ENCODE data around the gene KRT23. TPM values are rescaled to one million over a fixed set of nuclear protein-coding genes. Genes with fewer than 3 reads are reported as not detected.

The KRT23 gene
- polyA plus RNA-seq (2012; ENCODE audit: insufficient read depth, insufficient read length): not detected

- no peak for DNase-seq (ENCODE audit: low read depth, low spot score)
- H3K4me3 ChIP-seq (ENCODE audit: low read length): no peak within 1 kb of the TSS
Measured at GRCh38 chr17:40937384-40937819, at the start of gene KRT23. KRT23 (minus strand) TSS chr17:40937646; CDS start chr17:40936603, 1,043 bp downstream.

- no peak overlapping the region for H3K4me3 ChIP-seq (ENCODE audit: low read length)
- DNase-seq (ENCODE audit: low read depth, low spot score): no peak
Measured at GRCh38 chr17:40986920-40987319, 49.5 kb upstream of the KRT23 start.

GRCh38 chr17:40984226-40984625 is 46.8 kb upstream of the KRT23 start, which contains the start of gene KRT40:
KRT40 (minus strand) TSS chr17:40984326; CDS start chr17:40984273, 53 bp downstream.
- no peak for DNase-seq (ENCODE audit: low read depth, low spot score)
- H3K4me3 ChIP-seq (ENCODE audit: low read length): no peak within 1 kb of the TSS

- no peak for DNase-seq (ENCODE audit: low read depth, low spot score)
- H3K4me3 ChIP-seq (ENCODE audit: low read length): no peak overlapping the region
Measured at GRCh38 chr17:40981115-40981514, 43.7 kb upstream of the KRT23 start.

- H3K4me3 ChIP-seq (ENCODE audit: low read length): no peak overlapping the region
- DNase-seq (ENCODE audit: low read depth, low spot score): no peak
Measured at GRCh38 chr17:40980596-40980995, 43.1 kb upstream of the KRT23 start.

GRCh38 chr17:40980117-40980516 is 42.7 kb upstream of the KRT23 start:
- DNase-seq (ENCODE audit: low read depth, low spot score): no peak
- no peak overlapping the region for H3K4me3 ChIP-seq (ENCODE audit: low read length)

GRCh38 chr17:40978575-40979151 is 41.2 kb upstream of the KRT23 start:
- DNase-seq (ENCODE audit: low read depth, low spot score): no peak
- H3K4me3 ChIP-seq (ENCODE audit: low read length): no peak overlapping the region

- DNase-seq (ENCODE audit: low read depth, low spot score): no peak
- H3K4me3 ChIP-seq (ENCODE audit: low read length): no peak overlapping the region
Measured at GRCh38 chr17:40975516-40975915, 38.1 kb upstream of the KRT23 start.

GRCh38 chr17:40974366-40974765 is 36.9 kb upstream of the KRT23 start:
- no peak for DNase-seq (ENCODE audit: low read depth, low spot score)
- no peak overlapping the region for H3K4me3 ChIP-seq (ENCODE audit: low read length)

GRCh38 chr17:40967582-40967981 is 30.1 kb upstream of the KRT23 start:
- DNase-seq (ENCODE audit: low read depth, low spot score): no peak
- no peak overlapping the region for H3K4me3 ChIP-seq (ENCODE audit: low read length)

- H3K4me3 ChIP-seq (ENCODE audit: low read length): no peak within 1 kb of the TSS
- DNase-seq (ENCODE audit: low read depth, low spot score): no peak
Measured at GRCh38 chr17:40966848-40967247, 29.4 kb upstream of the KRT23 start, which contains the start of gene KRT39. KRT39 (minus strand) TSS chr17:40966948; CDS start chr17:40966856, 92 bp downstream.

- no peak overlapping the region for H3K4me3 ChIP-seq (ENCODE audit: low read length)
- peak; percentile 25 for DNase-seq (ENCODE audit: low read depth, low spot score)
Measured at GRCh38 chr17:40963838-40964237, 26.4 kb upstream of the KRT23 start.

GRCh38 chr17:40962059-40962561 is 24.7 kb upstream of the KRT23 start:
- no peak for DNase-seq (ENCODE audit: low read depth, low spot score)
- no peak overlapping the region for H3K4me3 ChIP-seq (ENCODE audit: low read length)

- DNase-seq (ENCODE audit: low read depth, low spot score): no peak
- no peak overlapping the region for H3K4me3 ChIP-seq (ENCODE audit: low read length)
Measured at GRCh38 chr17:40961591-40961990, 24.1 kb upstream of the KRT23 start.

GRCh38 chr17:40960144-40960543 is 22.7 kb upstream of the KRT23 start:
- no peak overlapping the region for H3K4me3 ChIP-seq (ENCODE audit: low read length)
- no peak for DNase-seq (ENCODE audit: low read depth, low spot score)

GRCh38 chr17:40958086-40958953 is 20.9 kb upstream of the KRT23 start:
- H3K4me3 ChIP-seq (ENCODE audit: low read length): no peak overlapping the region
- DNase-seq (ENCODE audit: low read depth, low spot score): no peak

GRCh38 chr17:40956401-40957254 is 19.2 kb upstream of the KRT23 start:
- H3K4me3 ChIP-seq (ENCODE audit: low read length): no peak overlapping the region
- DNase-seq (ENCODE audit: low read depth, low spot score): no peak

- no peak overlapping the region for H3K4me3 ChIP-seq (ENCODE audit: low read length)
- no peak for DNase-seq (ENCODE audit: low read depth, low spot score)
Measured at GRCh38 chr17:40953881-40954280, 16.4 kb upstream of the KRT23 start.

- DNase-seq (ENCODE audit: low read depth, low spot score): no peak
- H3K4me3 ChIP-seq (ENCODE audit: low read length): no peak overlapping the region
Measured at GRCh38 chr17:40952661-40953060, 15.2 kb upstream of the KRT23 start.
